Testis (tissue), 3 donors: ENCODE data around the gene DEPDC5. TPM values are rescaled to one million over a fixed set of nuclear protein-coding genes. Genes with fewer than 3 reads are reported as not detected.

ENCODE experiments used
- DNase-seq: peaks from one replicate; pipeline ENCODE4 v3.0.0-alpha.2; 2019
- H3K27ac ChIP-seq, 2 donors: fragments of 200-600 bp; sonication (generic); one replicate each; pipeline ENCODE4 v1.5.1; 2019
- H3K27me3 ChIP-seq: fragments of 200-600 bp; sonication (generic); one replicate; pipeline ENCODE4 v1.5.1; 2019
- H3K36me3 ChIP-seq: fragments of 200-600 bp; sonication (generic); one replicate; pipeline ENCODE4 v1.5.1; 2017; ENCODE audit warnings: low read depth; ENCODE audit errors: missing control alignments
- H3K4me1 ChIP-seq: fragments of 200-600 bp; sonication (generic); one replicate; pipeline ENCODE4 v1.5.1; 2019
- H3K4me3 ChIP-seq, 2 donors: fragments of 200-600 bp; sonication (generic); one replicate each; pipeline ENCODE4 v1.5.1; 2017 to 2019
- H3K9me3 ChIP-seq: fragments of 200-600 bp; sonication (generic); one replicate; pipeline ENCODE4 v1.5.1; 2017
- POLR2A ChIP-seq: fragments of 450-650 bp; IDR thresholded peaks from one replicate; pipeline ENCODE4 v1.6.1; 2017; ENCODE audit warnings: antibody characterized with exemption, mild to moderate bottlenecking, moderate library complexity
- WGBS, 2 donors: methylation state at CpG; one replicate each; pipeline ENCODE4 v1.1.5; 2018; 5-methylcytosine and 5-hydroxymethylcytosine counted together
- intact Hi-C: fragments of 100-400 bp; cut with DNase I; formaldehyde crosslinking; loops from one replicate; pipeline ENCODE4 v1.15.1; 2023; ENCODE audit warnings: low total_unique reads
- polyA plus RNA-seq: library from polyadenylated mRNA; stranded (reverse); fragments of 350-450 nt; fragmentation: Illumina TruSeq; extraction: RNeasy Lipid Tissue Mini Kit (QIAGEN cat#74804); gene quantifications from one replicate; pipeline ENCODE4 v1.2.3, GENCODE V29; 2014; ENCODE audit warnings: low read depth, low replicate concordance; ENCODE audit not compliant: insufficient read depth
- total RNA-seq, 2 donors: library from RNA; depleted of rRNA; stranded (reverse); fragments of >200 nt; gene quantifications; one replicate each; pipeline ENCODE4 v1.2.3, GENCODE V29; 2016
- TF ChIP-seq, protein P1 (sequence below), 3 experiments: fragments of 450-650 bp in 2 of 3; fragments of 200-600 bp in 1 of 3; sonication (generic) in 1 of 3; IDR thresholded peaks; one replicate each; pipeline ENCODE4 v1.5.1; 2016 to 2019; ENCODE audit warnings: antibody characterized with exemption in 3 of 3, mild to moderate bottlenecking in 2 of 3, moderate library complexity in 1 of 3

DEPDC5 gene
- total and polyA plus RNA-seq, 3 donors from 2014 or later: 22.1 to 70.6 (median 57.8) TPM

- H3K36me3 ChIP-seq: no peaks in the 10 kb centered on the region
- H3K4me3 ChIP-seq: no peak overlapping the region
- intact Hi-C loops: no loop called here
- no peaks in the 10 kb centered on the region for H3K27me3 ChIP-seq
- H3K4me1 ChIP-seq: peaks cover 26% of the 10 kb centered on the region
- WGBS, 2 donors: 64 to 66% methylated on average over 4 of the region's 4 CpGs
- no peak for TF ChIP-seq POLR2A
- TF ChIP-seq, protein P1, sequence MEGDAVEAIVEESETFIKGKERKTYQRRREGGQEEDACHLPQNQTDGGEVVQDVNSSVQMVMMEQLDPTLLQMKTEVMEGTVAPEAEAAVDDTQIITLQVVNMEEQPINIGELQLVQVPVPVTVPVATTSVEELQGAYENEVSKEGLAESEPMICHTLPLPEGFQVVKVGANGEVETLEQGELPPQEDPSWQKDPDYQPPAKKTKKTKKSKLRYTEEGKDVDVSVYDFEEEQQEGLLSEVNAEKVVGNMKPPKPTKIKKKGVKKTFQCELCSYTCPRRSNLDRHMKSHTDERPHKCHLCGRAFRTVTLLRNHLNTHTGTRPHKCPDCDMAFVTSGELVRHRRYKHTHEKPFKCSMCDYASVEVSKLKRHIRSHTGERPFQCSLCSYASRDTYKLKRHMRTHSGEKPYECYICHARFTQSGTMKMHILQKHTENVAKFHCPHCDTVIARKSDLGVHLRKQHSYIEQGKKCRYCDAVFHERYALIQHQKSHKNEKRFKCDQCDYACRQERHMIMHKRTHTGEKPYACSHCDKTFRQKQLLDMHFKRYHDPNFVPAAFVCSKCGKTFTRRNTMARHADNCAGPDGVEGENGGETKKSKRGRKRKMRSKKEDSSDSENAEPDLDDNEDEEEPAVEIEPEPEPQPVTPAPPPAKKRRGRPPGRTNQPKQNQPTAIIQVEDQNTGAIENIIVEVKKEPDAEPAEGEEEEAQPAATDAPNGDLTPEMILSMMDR (IDR thresholded peaks at IDR 0.05): no peak
- H3K27ac ChIP-seq: no peak overlapping the region
- DNase-seq: no peak
- H3K9me3 ChIP-seq: no peaks in the 10 kb centered on the region
Measured at GRCh38 chr22:31747441-31747840, 6.4 kb upstream of the DEPDC5 start.

DNA sequence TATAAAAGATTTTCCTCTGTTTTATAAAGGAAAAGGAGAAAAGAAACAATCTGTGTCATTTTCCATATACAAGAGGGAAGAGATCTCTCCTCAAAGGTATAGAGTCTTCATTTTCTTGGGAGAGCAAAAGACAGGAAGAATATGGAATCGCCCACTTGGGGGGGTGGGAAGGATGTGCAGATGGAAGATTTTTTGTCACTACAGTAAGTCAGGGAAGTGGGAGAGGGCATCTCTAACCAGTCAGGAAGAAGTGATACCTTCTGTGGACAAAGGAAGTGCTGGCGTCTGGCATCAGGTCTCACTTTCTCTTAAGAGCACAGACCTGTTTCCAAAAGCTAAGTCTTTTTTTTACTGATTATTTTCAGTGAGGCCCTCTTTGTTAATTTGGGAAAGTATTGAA lies 5.3 kb upstream of the DEPDC5 start:
- intact Hi-C loops: no loop called here
- H3K36me3 ChIP-seq: no peaks in the 10 kb centered on the region
- no peak overlapping the region for H3K27ac ChIP-seq
- no peaks in the 10 kb centered on the region for H3K27me3 ChIP-seq
- H3K4me1 ChIP-seq: peaks cover 34% of the 10 kb centered on the region
- H3K9me3 ChIP-seq: no peaks in the 10 kb centered on the region
- no peak for DNase-seq
- WGBS, 2 donors: 11 to 18% methylated on average over 2 of the region's 2 CpGs
- H3K4me3 ChIP-seq: no peak overlapping the region
- TF ChIP-seq, protein P1 (IDR thresholded peaks at IDR 0.05): no peak
- TF ChIP-seq POLR2A: no peak

DNA sequence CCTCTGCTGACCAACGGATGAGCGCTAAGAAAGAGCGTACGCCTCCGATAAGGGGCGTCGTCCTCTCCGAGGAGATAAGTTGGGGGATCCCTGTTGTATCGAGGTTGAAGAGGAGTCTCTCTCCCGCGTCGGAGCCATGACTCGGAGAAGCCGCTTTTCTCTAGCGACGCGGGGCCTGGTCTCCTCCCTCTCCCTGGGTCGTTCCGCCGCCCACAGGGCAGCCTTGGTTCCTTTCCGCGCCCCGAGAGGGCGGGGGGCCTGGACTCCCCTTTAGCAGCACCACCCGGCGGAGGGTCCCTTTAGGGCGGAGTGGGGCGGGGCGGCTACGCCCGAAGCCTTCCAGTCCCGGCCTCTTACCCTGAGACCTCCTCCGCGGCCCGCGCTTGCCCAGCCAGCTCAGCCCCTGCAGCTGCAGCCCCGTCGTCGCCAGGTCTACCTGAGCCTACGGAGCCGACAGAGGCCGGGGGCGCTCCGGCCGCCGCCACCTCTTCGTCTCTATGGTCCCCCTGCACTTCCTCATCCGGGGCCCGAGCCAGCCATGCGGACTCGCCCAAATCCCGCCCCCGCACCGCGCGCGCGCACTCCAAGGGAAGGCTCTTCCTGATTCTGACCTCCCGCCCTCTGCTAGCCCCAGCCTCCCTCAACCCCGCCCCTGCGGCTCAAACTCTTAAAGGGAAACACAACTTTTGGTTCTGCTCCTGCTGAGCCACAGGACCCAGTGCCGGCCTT lies 4.0 kb upstream of the DEPDC5 start, which contains the start of gene PRR14L:
Gene PRR14L (minus strand): TSS at position 497 of the 729 bp plus-strand sequence. CDS start 11,272 bp downstream, outside the sequence.
- WGBS, 2 donors: 1% methylated on average over 27 to 54 of the region's 62 CpGs
- peaks cover 38% of the 10 kb centered on the region for H3K4me1 ChIP-seq
- peak within 1 kb of the TSS; percentile 93 to 98 for H3K4me3 ChIP-seq
- no peaks in the 10 kb centered on the region for H3K9me3 ChIP-seq
- no peaks in the 10 kb centered on the region for H3K36me3 ChIP-seq
- H3K27me3 ChIP-seq: no peaks in the 10 kb centered on the region
- TF ChIP-seq POLR2A: peak; percentile 24
- TF ChIP-seq, protein P1 (IDR thresholded peaks at IDR 0.05): peak in 1 of 3 experiments; percentile 19
- intact Hi-C loops: no loop called here
- peak; percentile 99 for DNase-seq
- peak within 1 kb of the TSS; percentile 80 to 81 for H3K27ac ChIP-seq

- no peaks in the 10 kb centered on the region for H3K9me3 ChIP-seq
- 42 to 50% methylated on average over 16 of the region's 16 CpGs for WGBS, 2 donors
- peaks cover 45% of the 10 kb centered on the region for H3K4me1 ChIP-seq
- intact Hi-C loops: no loop called here
- H3K36me3 ChIP-seq: no peaks in the 10 kb centered on the region
- H3K27me3 ChIP-seq: no peaks in the 10 kb centered on the region
- peak overlapping the region; percentile 59 to 81 for H3K27ac ChIP-seq
- DNase-seq: no peak
- TF ChIP-seq, protein P1 (IDR thresholded peaks at IDR 0.05): no peak
- TF ChIP-seq POLR2A: no peak
- peak overlapping the region; percentile 93 to 98 for H3K4me3 ChIP-seq
Measured at GRCh38 chr22:31750365-31751284, 3.2 kb upstream of the DEPDC5 start.
